22Rv1 (cell line): ENCODE data around the gene CDKN1B.

Experiments used
- CTCF ChIP-seq: fragments of 450-650 bp; IDR thresholded peaks from 2 replicates; pipeline ENCODE4 v1.5.1; 2017; ENCODE audit warnings: mild to moderate bottlenecking
- ZFX ChIP-seq: fragments of 450-650 bp; IDR thresholded peaks from 2 replicates; pipeline ENCODE4 v1.6.1; 2017; ENCODE audit warnings: antibody characterized with exemption, borderline replicate concordance

- TF ChIP-seq CTCF (no peak), ZFX (no peak)
Measured at GRCh38 chr12:12725086-12725955, 8.2 kb downstream of the CDKN1B start.
